Parathyroid adenoma (tissue), 2 donors: ENCODE measurements around the gene ESAM.

Experiments
- H2AFZ ChIP-seq: fragments of 300-600 bp; sonication (generic); one replicate; pipeline ENCODE4 v1.7.0; 2017; ENCODE audit warnings: antibody characterized with exemption, mild to moderate bottlenecking
- H3K27ac ChIP-seq: fragments of 300-600 bp; sonication (generic); one replicate; pipeline ENCODE4 v1.7.0; 2017
- H3K27me3 ChIP-seq: fragments of 300-600 bp; sonication (generic); one replicate; pipeline ENCODE4 v1.7.0; 2017; ENCODE audit warnings: low read length; ENCODE audit not compliant: control insufficient read depth, insufficient read depth
- H3K36me3 ChIP-seq: fragments of 300-600 bp; sonication (generic); one replicate; pipeline ENCODE4 v1.7.0; 2017; ENCODE audit warnings: low read length; ENCODE audit not compliant: control insufficient read depth, insufficient read depth
- H3K4me1 ChIP-seq: fragments of 300-600 bp; sonication (generic); one replicate; pipeline ENCODE4 v1.7.0; 2017; ENCODE audit warnings: control low read depth
- H3K4me2 ChIP-seq: fragments of 300-600 bp; sonication (generic); one replicate; pipeline ENCODE4 v1.7.0; 2017; ENCODE audit warnings: low read length
- H3K4me3 ChIP-seq: fragments of 300-600 bp; sonication (generic); one replicate; pipeline ENCODE4 v1.7.0; 2017; ENCODE audit warnings: low read depth, low read length
- H3K79me2 ChIP-seq: fragments of 300-600 bp; sonication (generic); one replicate; pipeline ENCODE4 v1.7.0; 2017; ENCODE audit warnings: control low read depth
- H3K9ac ChIP-seq: fragments of 300-600 bp; sonication (generic); one replicate; pipeline ENCODE4 v1.7.0; 2017; ENCODE audit warnings: mild to moderate bottlenecking
- H3K9me3 ChIP-seq: fragments of 300-600 bp; sonication (generic); one replicate; pipeline ENCODE4 v1.7.0; 2017; ENCODE audit warnings: low read length; ENCODE audit not compliant: control insufficient read depth
- TF ChIP-seq, protein P1 (sequence below): fragments of 300-600 bp; sonication (generic); IDR thresholded peaks from one replicate; pipeline ENCODE4 v1.7.0; 2017; ENCODE audit warnings: antibody characterized with exemption, mild to moderate bottlenecking
- donor health status: primary hyperparathyroidism.

ESAM gene

DNA sequence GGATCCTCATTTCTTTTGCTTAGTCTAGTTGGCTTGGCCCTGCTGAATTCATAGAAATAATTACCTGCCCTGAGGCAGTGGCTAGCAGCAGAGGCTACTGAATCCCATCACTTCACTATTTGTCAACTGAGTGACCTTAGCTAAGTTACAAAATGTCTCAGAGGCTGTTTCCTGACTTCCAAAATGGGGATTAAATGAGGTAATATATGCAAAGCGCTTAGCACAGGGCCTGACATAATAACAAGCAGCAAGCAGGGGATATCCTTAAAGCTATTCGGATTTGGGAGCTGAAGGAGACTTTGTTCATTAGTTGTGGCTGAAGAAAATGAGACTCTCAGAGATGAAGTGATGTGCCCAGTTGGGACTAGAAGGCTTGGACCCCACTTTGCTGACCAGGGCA, 19.5 kb downstream of the ESAM start:
- Histone ChIP-seq H3K79me2 (no peaks in the 10 kb centered on the region), H3K4me1 (no peaks in the 10 kb centered on the region), H2AFZ (no peak overlapping the region), H3K9ac (no peak overlapping the region), H3K27ac (no peak overlapping the region), H3K4me2 (no peak overlapping the region), H3K4me3 (no peak overlapping the region), H3K36me3 (no peaks in the 10 kb centered on the region), H3K27me3 (no peaks in the 10 kb centered on the region), H3K9me3 (no peaks in the 10 kb centered on the region)
- TF ChIP-seq, protein P1, sequence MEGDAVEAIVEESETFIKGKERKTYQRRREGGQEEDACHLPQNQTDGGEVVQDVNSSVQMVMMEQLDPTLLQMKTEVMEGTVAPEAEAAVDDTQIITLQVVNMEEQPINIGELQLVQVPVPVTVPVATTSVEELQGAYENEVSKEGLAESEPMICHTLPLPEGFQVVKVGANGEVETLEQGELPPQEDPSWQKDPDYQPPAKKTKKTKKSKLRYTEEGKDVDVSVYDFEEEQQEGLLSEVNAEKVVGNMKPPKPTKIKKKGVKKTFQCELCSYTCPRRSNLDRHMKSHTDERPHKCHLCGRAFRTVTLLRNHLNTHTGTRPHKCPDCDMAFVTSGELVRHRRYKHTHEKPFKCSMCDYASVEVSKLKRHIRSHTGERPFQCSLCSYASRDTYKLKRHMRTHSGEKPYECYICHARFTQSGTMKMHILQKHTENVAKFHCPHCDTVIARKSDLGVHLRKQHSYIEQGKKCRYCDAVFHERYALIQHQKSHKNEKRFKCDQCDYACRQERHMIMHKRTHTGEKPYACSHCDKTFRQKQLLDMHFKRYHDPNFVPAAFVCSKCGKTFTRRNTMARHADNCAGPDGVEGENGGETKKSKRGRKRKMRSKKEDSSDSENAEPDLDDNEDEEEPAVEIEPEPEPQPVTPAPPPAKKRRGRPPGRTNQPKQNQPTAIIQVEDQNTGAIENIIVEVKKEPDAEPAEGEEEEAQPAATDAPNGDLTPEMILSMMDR: no peak

DNA sequence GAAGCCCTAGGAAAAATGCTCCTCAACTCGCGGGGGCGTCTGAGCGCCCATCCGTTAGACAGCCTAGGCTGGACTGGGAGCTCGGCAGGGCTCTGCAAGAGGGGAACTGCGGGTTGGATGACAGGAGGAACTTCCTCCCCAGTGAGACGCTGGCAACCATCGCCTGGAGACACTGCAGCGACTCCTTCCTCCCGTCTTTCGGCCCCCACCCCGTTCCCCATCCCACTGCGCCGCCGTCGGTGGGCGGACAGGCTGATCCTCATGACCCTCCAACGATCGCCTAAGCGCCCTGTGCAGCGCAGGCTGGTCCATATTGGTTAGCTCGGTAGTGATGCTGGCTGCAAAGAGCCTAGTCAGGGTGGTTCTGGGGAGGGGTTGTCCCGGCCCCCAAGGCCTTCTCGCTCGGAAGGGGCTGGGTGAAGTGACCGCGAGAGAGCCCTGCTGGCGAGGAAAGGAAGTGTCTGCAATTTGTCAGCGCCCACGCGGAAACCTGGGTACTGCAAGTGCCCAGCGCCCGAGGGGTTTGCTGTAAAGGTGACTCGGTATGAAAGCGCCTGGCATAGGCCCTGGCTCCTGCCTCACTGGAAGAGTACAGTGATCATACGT, 21.7 kb downstream of the ESAM start:
- H3K79me2 ChIP-seq: no peaks in the 10 kb centered on the region
- no peaks in the 10 kb centered on the region for H3K36me3 ChIP-seq
- peak overlapping the region; percentile 62 for H2AFZ ChIP-seq
- H3K4me2 ChIP-seq: peak overlapping the region; percentile 68
- no peaks in the 10 kb centered on the region for H3K4me1 ChIP-seq
- TF ChIP-seq, protein P1: no peak
- H3K27ac ChIP-seq: no peak overlapping the region
- H3K9ac ChIP-seq: no peak overlapping the region
- peak overlapping the region; percentile 42 for H3K4me3 ChIP-seq
- no peaks in the 10 kb centered on the region for H3K9me3 ChIP-seq
- no peaks in the 10 kb centered on the region for H3K27me3 ChIP-seq

DNA sequence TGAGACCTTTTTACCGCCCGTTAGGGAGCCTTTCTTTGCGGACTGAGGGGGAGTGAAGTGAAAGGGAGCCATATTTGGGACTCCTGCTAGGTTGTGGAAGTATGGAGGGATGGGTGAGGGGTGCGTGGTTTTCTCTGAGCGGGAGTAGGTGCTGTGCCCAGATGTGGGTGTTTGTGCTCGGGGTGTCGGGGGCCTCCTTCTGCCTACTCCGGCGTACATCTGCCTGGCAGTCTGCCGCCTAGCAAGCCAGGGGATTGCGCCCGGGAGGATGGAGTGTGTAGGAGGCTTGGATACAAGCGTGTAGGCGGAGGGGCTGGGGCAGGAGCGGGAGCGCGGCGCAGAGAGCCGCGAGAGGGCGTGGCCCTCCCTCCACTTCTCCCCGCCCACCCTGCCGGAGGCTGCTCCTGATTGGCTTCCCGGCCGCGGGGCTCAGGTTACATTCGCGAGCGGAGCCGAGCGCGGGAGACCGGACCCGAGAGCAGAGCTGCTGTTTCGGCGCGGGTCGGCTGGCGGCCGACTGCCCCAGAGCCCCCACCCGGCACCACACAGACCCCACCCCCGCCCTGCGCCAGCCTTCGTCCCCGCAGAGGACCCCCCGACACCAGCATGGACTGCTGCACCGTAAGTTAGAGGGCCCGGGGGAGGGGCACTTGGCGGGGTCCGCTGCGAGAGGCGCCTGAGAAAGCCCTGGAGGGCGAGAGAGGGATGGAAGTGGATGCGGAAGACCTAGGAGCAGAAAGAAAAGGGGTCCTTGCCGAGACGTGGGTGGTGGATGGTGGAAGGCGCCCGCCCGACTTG, 22.4 kb downstream of the ESAM start, which contains the start of gene NRGN:
Gene NRGN, plus strand, starts transcription at position 464 of the 798 bp plus-strand sequence. Its CDS starts 143 bp downstream, at position 607.
- TF ChIP-seq, protein P1: no peak
- Histone ChIP-seq H3K36me3 (no peaks in the 10 kb centered on the region), H3K9ac (no peak within 1 kb of the TSS), H3K4me2 (peak within 1 kb of the TSS; percentile 68), H3K4me1 (no peaks in the 10 kb centered on the region), H3K9me3 (no peaks in the 10 kb centered on the region), H3K4me3 (peak within 1 kb of the TSS; percentile 42), H3K79me2 (no peaks in the 10 kb centered on the region), H3K27ac (no peak within 1 kb of the TSS), H3K27me3 (no peaks in the 10 kb centered on the region), H2AFZ (peak within 1 kb of the TSS; percentile 62)

DNA sequence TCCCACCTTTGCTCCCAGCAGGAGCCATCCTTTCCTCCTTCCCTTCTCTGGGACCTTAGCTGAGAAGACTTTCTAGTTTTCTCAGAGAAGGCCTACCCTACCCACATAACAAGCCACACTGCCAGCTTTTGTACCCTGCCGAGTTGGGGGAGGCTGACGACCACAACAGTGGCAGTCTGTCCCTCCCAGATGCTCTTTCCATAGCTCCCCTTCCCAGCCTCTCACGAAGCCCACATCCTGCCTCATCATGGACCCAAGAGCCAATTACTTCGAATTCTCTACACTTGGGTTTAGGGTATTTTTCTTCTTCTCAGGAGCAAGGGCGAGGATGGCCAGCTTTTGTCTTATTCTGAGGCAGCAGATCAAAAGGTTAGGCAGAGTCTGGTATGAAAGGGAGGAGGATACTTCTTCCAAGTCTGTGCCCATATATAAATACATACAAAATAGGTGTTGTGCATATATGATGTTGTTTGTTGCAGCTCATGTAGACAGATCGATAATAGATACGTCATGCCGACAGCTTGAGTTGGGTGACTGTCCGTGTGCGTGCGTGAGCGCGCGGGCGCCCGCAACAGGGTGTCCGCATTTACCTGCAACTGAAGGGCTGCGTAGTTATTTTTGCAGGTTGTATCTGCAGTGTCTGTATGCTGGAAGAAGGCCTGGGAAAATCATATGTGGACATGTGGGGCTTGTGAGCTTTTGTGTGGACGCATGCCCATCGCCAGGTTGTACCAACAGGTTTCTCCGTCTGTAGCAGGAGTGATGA, 23.2 kb downstream of the ESAM start:
- TF ChIP-seq, protein P1: no peak
- H3K4me3 ChIP-seq: no peak overlapping the region
- no peak overlapping the region for H3K4me2 ChIP-seq

More for the DNA sequence above, 23.2 kb downstream of the ESAM start:
- Histone ChIP-seq H3K27ac (no peak overlapping the region), H3K79me2 (no peaks in the 10 kb centered on the region), H3K9me3 (no peaks in the 10 kb centered on the region), H3K4me1 (no peaks in the 10 kb centered on the region), H2AFZ (no peak overlapping the region), H3K36me3 (no peaks in the 10 kb centered on the region), H3K9ac (no peak overlapping the region), H3K27me3 (no peaks in the 10 kb centered on the region)
